HG03196 (cell line): ENCODE data around the gene RBM22.
"Not testable (repeated sequence)": the region's sequence is repeated elsewhere in the genome, so short reads cannot be mapped to it uniquely, and the experiment has no call there.

Experiments
- ATAC-seq: cut with Tn5 transposase; IDR thresholded peaks from one replicate; pipeline ENCODE4 v1.9.1; 2021; ENCODE audit not compliant: unreplicated experiment

The RBM22 gene

GRCh38 chr5:150700594-150701377 is at the start of gene RBM22:
TSS of gene RBM22 (minus strand) at chr5:150701062. CDS start at chr5:150700985, 77 bp downstream.
- ATAC-seq, result peak; percentile 98

- ATAC-seq, result no peak
These were observed 49.6 kb upstream of the RBM22 start for GRCh38 chr5:150750469-150750868.

GRCh38 chr5:150743142-150743488 is 42.3 kb upstream of the RBM22 start:
- not testable (repeated sequence) for ATAC-seq

GRCh38 chr5:150742455-150743141 is 41.7 kb upstream of the RBM22 start:
- ATAC-seq, result not testable (repeated sequence)

GRCh38 chr5:150740992-150741391 is 40.1 kb upstream of the RBM22 start:
- no peak for ATAC-seq

- ATAC-seq, result no peak
These were observed 38.0 kb upstream of the RBM22 start for GRCh38 chr5:150738862-150739261.

GRCh38 chr5:150734579-150735384 is 33.9 kb upstream of the RBM22 start:
- ATAC-seq, result peak; percentile 72

GRCh38 chr5:150731669-150732242 is 30.9 kb upstream of the RBM22 start:
- ATAC-seq, result no peak

- no peak for ATAC-seq
These were observed 29.0 kb upstream of the RBM22 start for GRCh38 chr5:150729859-150730258.

GRCh38 chr5:150723845-150724244 is 23.0 kb upstream of the RBM22 start:
- no peak for ATAC-seq

GRCh38 chr5:150710165-150710564 is 9.3 kb upstream of the RBM22 start:
- ATAC-seq, result no peak

- ATAC-seq, result no peak
These were observed 6.0 kb upstream of the RBM22 start for GRCh38 chr5:150706776-150707390.

- ATAC-seq, result no peak
These were observed 2.9 kb upstream of the RBM22 start for GRCh38 chr5:150703762-150704161.

- ATAC-seq, result no peak
These were observed 642 bp downstream of the RBM22 start for GRCh38 chr5:150700246-150700593.

GRCh38 chr5:150694612-150695011 is 6.2 kb downstream of the RBM22 start:
- ATAC-seq, result no peak

- no peak for ATAC-seq
These were observed 8.6 kb downstream of the RBM22 start for GRCh38 chr5:150692276-150692675.

- ATAC-seq, result no peak
These were observed 10.1 kb downstream of the RBM22 start for GRCh38 chr5:150690760-150691159.

- ATAC-seq, result no peak
These were observed 11.7 kb downstream of the RBM22 start for GRCh38 chr5:150689120-150689519.

GRCh38 chr5:150676578-150676977 is 24.3 kb downstream of the RBM22 start:
- no peak for ATAC-seq

GRCh38 chr5:150675069-150675468 is 25.8 kb downstream of the RBM22 start:
- ATAC-seq, result no peak

- ATAC-seq, result no peak
These were observed 26.5 kb downstream of the RBM22 start for GRCh38 chr5:150674341-150674821.
